GM12801 (cell line): ENCODE data around the gene USP28.

Experiments used
- CTCF ChIP-seq: IDR thresholded peaks from one replicate; pipeline ENCODE4 v1.5.1; 2011; ENCODE audit warnings: control low read depth; ENCODE audit not compliant: insufficient read length; ENCODE audit errors: extremely low read depth

The USP28 gene

GRCh38 chr11:113779496-113779895 is 95.9 kb downstream of the USP28 start, which contains the start of gene CLDN25:
TSS of gene CLDN25 (plus strand) at chr11:113779796. CDS start at chr11:113779796, 0 bp downstream.
- no peak for TF ChIP-seq CTCF

- no peak for TF ChIP-seq CTCF
Measured at GRCh38 chr11:113778111-113778910, 97.1 kb downstream of the USP28 start.

- TF ChIP-seq CTCF, result no peak
Measured at GRCh38 chr11:113774174-113774503, 101.2 kb downstream of the USP28 start.

- no peak for TF ChIP-seq CTCF
Measured at GRCh38 chr11:113773416-113774173, 101.8 kb downstream of the USP28 start, which contains the start of gene ZW10. TSS of gene ZW10 (minus strand) at chr11:113773692. CDS start at chr11:113773666, 26 bp downstream.

- no peak for TF ChIP-seq CTCF
Measured at GRCh38 chr11:113773092-113773415, 102.3 kb downstream of the USP28 start.

- no peak for TF ChIP-seq CTCF
Measured at GRCh38 chr11:113771964-113772363, 103.4 kb downstream of the USP28 start.

- no peak for TF ChIP-seq CTCF
Measured at GRCh38 chr11:113764527-113765219, 110.7 kb downstream of the USP28 start.
